H9 (cell line): ENCODE measurements around the gene WDR5B. TPM values are rescaled to one million over a fixed set of nuclear protein-coding genes. Genes with fewer than 3 reads are reported as not detected.

Experiments
- DNase-seq: peaks from one replicate; pipeline ENCODE4 v3.0.0-alpha.2; 2017
- H2AFZ ChIP-seq: one replicate; pipeline ENCODE4 v1.6.1; 2013; ENCODE audit warnings: mild to moderate bottlenecking, low read length, control low read depth, moderate library complexity
- H2AK5ac ChIP-seq: 2 replicates; pipeline ENCODE4 v1.6.1; 2013; ENCODE audit warnings: low read length, control low read depth, mixed read lengths; ENCODE audit not compliant: insufficient read length
- H2BK120ac ChIP-seq: one replicate; pipeline ENCODE4 v1.6.1; 2013; ENCODE audit warnings: low read depth, mild to moderate bottlenecking, low read length, control low read depth, inconsistent platforms; ENCODE audit not compliant: poor library complexity, severe bottlenecking
- H2BK12ac ChIP-seq: 2 replicates; pipeline ENCODE4 v1.6.1; 2013; ENCODE audit warnings: low read length, control low read depth, mixed read lengths, low read depth; ENCODE audit not compliant: insufficient read length
- H2BK15ac ChIP-seq: 2 replicates; pipeline ENCODE4 v1.6.1; 2013; ENCODE audit warnings: low read depth, low read length, control low read depth
- H2BK20ac ChIP-seq: one replicate; pipeline ENCODE4 v1.6.1; 2013; ENCODE audit warnings: low read depth, mild to moderate bottlenecking, low read length, control low read depth, inconsistent platforms; ENCODE audit not compliant: poor library complexity, severe bottlenecking
- H2BK5ac ChIP-seq: 2 replicates; pipeline ENCODE4 v1.6.1; 2013; ENCODE audit warnings: low read length, control low read depth, mixed read lengths; ENCODE audit not compliant: insufficient read length
- H3K14ac ChIP-seq: 2 replicates; pipeline ENCODE4 v1.6.1; 2013; ENCODE audit warnings: low read length, control low read depth; ENCODE audit not compliant: insufficient read depth
- H3K18ac ChIP-seq: 2 replicates; pipeline ENCODE4 v1.6.1; 2013; ENCODE audit warnings: low read depth, mild to moderate bottlenecking, mixed read lengths, low read length, control low read depth; ENCODE audit not compliant: insufficient read length
- H3K23ac ChIP-seq: 2 replicates; pipeline ENCODE4 v1.6.1; 2013; ENCODE audit warnings: low read length, control low read depth, mixed read lengths, low read depth; ENCODE audit not compliant: insufficient read length
- H3K23me2 ChIP-seq: 2 replicates; pipeline ENCODE4 v1.6.1; 2013; ENCODE audit warnings: low read depth, mild to moderate bottlenecking, mixed read lengths, low read length, control low read depth; ENCODE audit not compliant: insufficient read length, poor library complexity, severe bottlenecking
- H3K27ac ChIP-seq: 2 replicates; pipeline ENCODE4 v1.5.1; 2013; ENCODE audit warnings: low read length, control low read depth, mixed read lengths, low read depth; ENCODE audit not compliant: insufficient read length
- H3K27me3 ChIP-seq: 2 replicates; pipeline ENCODE4 v1.6.1; 2013; ENCODE audit warnings: low read length, control low read depth, inconsistent platforms; ENCODE audit not compliant: insufficient read depth
- H3K4ac ChIP-seq: 2 replicates; pipeline ENCODE4 v1.6.1; 2013; ENCODE audit warnings: low read depth, mild to moderate bottlenecking, control low read depth, inconsistent platforms, low read length, moderate library complexity
- H3K4me1 ChIP-seq: 2 replicates; pipeline ENCODE4 v1.6.1; 2013; ENCODE audit warnings: low read length, control low read depth, inconsistent platforms; ENCODE audit not compliant: insufficient read depth
- H3K4me2 ChIP-seq: 2 replicates; pipeline ENCODE4 v1.6.1; 2013; ENCODE audit warnings: low read length, control low read depth, mixed read lengths; ENCODE audit not compliant: insufficient read length, insufficient read depth
- H3K56ac ChIP-seq: 2 replicates; pipeline ENCODE4 v1.6.1; 2013; ENCODE audit warnings: low read depth, mild to moderate bottlenecking, mixed read lengths, low read length, control low read depth; ENCODE audit not compliant: insufficient read length
- H3K79me1 ChIP-seq: 2 replicates; pipeline ENCODE4 v1.6.1; 2013; ENCODE audit warnings: low read depth, mild to moderate bottlenecking, moderate library complexity, low read length, control low read depth, inconsistent platforms; ENCODE audit not compliant: insufficient read depth, poor library complexity, severe bottlenecking
- H3K79me2 ChIP-seq: 2 replicates; pipeline ENCODE4 v1.6.1; 2013; ENCODE audit warnings: low read length, control low read depth, inconsistent platforms; ENCODE audit not compliant: insufficient read depth
- H3K9ac ChIP-seq: 2 replicates; pipeline ENCODE4 v1.6.1; 2013; ENCODE audit warnings: low read length, control low read depth, mixed read lengths; ENCODE audit not compliant: insufficient read length; ENCODE audit errors: extremely low read depth
- H3K9me3 ChIP-seq: one replicate; pipeline ENCODE4 v1.6.1; 2013; ENCODE audit warnings: low read depth, low read length, inconsistent platforms; ENCODE audit not compliant: control insufficient read depth
- H3T11ph ChIP-seq: one replicate; pipeline ENCODE4 v1.6.1; 2013; ENCODE audit warnings: mild to moderate bottlenecking, low read length, control low read depth, inconsistent platforms
- H4K20me1 ChIP-seq: one replicate; pipeline ENCODE4 v1.6.1; 2013; ENCODE audit not compliant: control insufficient read depth, insufficient read length, insufficient read depth
- H4K5ac ChIP-seq: 2 replicates; pipeline ENCODE4 v1.6.1; 2013; ENCODE audit warnings: low read depth, mild to moderate bottlenecking, mixed read lengths, low read length, control low read depth; ENCODE audit not compliant: insufficient read length
- H4K8ac ChIP-seq: replicated peaks from 2 replicates; pipeline ENCODE4 v1.6.1; 2013; ENCODE audit warnings: low read length, control low read depth, mixed read lengths, low read depth; ENCODE audit not compliant: insufficient read length
- H4K91ac ChIP-seq: 2 replicates; pipeline ENCODE4 v1.6.1; 2013; ENCODE audit warnings: low read depth, mild to moderate bottlenecking, moderate library complexity, mixed read lengths, low read length, control low read depth; ENCODE audit not compliant: insufficient read length
- H3K27ac Mint-ChIP-seq, 3 experiments: 2 replicates in 2 of 3; 3 replicates in 1 of 3; pipeline ENCODE4 v1.8.0; 2020 to 2021; ENCODE audit warnings: mixed read lengths in 3 of 3, mild to moderate bottlenecking in 1 of 3, moderate library complexity in 1 of 3
- H3K27me3 Mint-ChIP-seq: 2 replicates; pipeline ENCODE4 v1.8.0; 2021; ENCODE audit warnings: low read depth, mild to moderate bottlenecking, moderate library complexity, mixed read lengths
- H3K36me3 Mint-ChIP-seq, 3 experiments: 2 replicates in 2 of 3; 3 replicates in 1 of 3; pipeline ENCODE4 v1.8.0; 2020 to 2021; ENCODE audit warnings: low read depth in 3 of 3, mixed read lengths in 3 of 3; ENCODE audit not compliant: insufficient read depth in 1 of 3
- H3K4me1 Mint-ChIP-seq, 2 experiments: 2 replicates each; pipeline ENCODE4 v1.8.0; 2020; ENCODE audit warnings: mixed read lengths in 2 of 2
- H3K4me3 Mint-ChIP-seq, 2 experiments: 2 replicates in 1 of 2; 3 replicates in 1 of 2; pipeline ENCODE4 v1.8.0; 2020 to 2021; ENCODE audit warnings: mild to moderate bottlenecking in 2 of 2, mixed read lengths in 2 of 2, moderate library complexity in 1 of 2
- H3K9me3 Mint-ChIP-seq, 2 experiments: 2 replicates in 1 of 2; 3 replicates in 1 of 2; pipeline ENCODE4 v1.8.0; 2020; ENCODE audit warnings: mild to moderate bottlenecking in 2 of 2, mixed read lengths in 2 of 2, moderate library complexity in 1 of 2
- WGBS: extraction: QIAGEN DNeasy Blood & Tissue Kit; methylation state at CpG from one replicate; pipeline ENCODE4 v1.1.7; 2013; ENCODE audit warnings: missing lambda C conversion rate, low lambda C conversion rate, mixed read lengths; ENCODE audit not compliant: insufficient read length; ENCODE audit errors: extremely low coverage; 5-methylcytosine and 5-hydroxymethylcytosine counted together
- total RNA-seq: library from RNA; stranded (reverse); gene quantifications from 2 replicates; pipeline ENCODE4 v1.2.1, GENCODE V29; 2021
- TF ChIP-seq, protein P1 (sequence below): fragments of 200-600 bp; sonication (generic); conservative IDR thresholded peaks from 3 replicates; pipeline ENCODE4 v1.8.0; 2021; ENCODE audit warnings: antibody characterized with exemption, mild to moderate bottlenecking

Gene WDR5B
- total RNA-seq, 1 experiment from 2014 or later, result 3.7 TPM

DNA sequence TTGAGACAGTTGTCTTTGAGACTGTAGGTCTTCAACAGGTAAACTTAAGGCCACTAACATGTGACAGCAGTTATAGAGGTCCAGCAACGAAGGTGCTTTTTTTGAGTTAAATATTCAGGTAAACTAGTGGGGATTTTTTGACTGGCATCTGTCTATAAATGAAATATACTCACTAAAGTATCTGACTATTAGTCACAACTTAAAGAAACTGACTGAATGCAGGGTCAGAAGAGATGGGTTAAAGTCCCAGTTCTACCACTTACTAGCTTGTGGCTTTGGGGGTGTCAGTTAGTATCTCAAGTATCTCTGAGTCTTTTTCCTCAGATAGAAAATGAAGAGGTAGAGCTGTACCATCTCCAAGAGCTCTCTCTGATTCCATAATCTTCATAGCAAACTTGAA lies 50.8 kb downstream of the WDR5B start:
- Histone ChIP-seq H2BK20ac (no peak overlapping the region), H2BK15ac (no peak overlapping the region), H3K9ac (no peak overlapping the region), H3K79me1 (no peaks in the 10 kb centered on the region), H3K18ac (no peak overlapping the region), H4K91ac (no peak overlapping the region), H2BK5ac (no peak overlapping the region), H3K9me3 (no peaks in the 10 kb centered on the region), H3K56ac (no peak overlapping the region), H4K8ac (no peak overlapping the region), H3T11ph (no peak overlapping the region), H3K4me2 (no peak overlapping the region), H3K23me2 (no peaks in the 10 kb centered on the region), H3K23ac (no peak overlapping the region), H3K27ac (no peak overlapping the region), H4K5ac (no peak overlapping the region), H3K4ac (no peak overlapping the region), H2BK12ac (no peak overlapping the region), H3K4me1 (no peaks in the 10 kb centered on the region), H3K27me3 (no peaks in the 10 kb centered on the region), H4K20me1 (no peaks in the 10 kb centered on the region), H2BK120ac (no peak overlapping the region), H3K79me2 (no peaks in the 10 kb centered on the region), H3K14ac (no peak overlapping the region), H2AFZ (no peak overlapping the region), H2AK5ac (no peak overlapping the region)
- Mint-ChIP-seq H3K4me1 (peaks cover 0 to 2% of the 10 kb centered on the region in 2 experiments; a peak in 1 of 4 replicates), H3K27ac (no peak overlapping the region), H3K4me3 (no peak overlapping the region), H3K27me3 (no peaks in the 10 kb centered on the region), H3K36me3 (peaks cover 13 to 64% (median 43%) of the 10 kb centered on the region in 3 experiments; a peak in 6 of 7 replicates), H3K9me3 (no peaks in the 10 kb centered on the region)
- WGBS, result no CpG with 5 or more reads among the region's 1 CpG
- DNase-seq, result no peak
- TF ChIP-seq, protein P1, sequence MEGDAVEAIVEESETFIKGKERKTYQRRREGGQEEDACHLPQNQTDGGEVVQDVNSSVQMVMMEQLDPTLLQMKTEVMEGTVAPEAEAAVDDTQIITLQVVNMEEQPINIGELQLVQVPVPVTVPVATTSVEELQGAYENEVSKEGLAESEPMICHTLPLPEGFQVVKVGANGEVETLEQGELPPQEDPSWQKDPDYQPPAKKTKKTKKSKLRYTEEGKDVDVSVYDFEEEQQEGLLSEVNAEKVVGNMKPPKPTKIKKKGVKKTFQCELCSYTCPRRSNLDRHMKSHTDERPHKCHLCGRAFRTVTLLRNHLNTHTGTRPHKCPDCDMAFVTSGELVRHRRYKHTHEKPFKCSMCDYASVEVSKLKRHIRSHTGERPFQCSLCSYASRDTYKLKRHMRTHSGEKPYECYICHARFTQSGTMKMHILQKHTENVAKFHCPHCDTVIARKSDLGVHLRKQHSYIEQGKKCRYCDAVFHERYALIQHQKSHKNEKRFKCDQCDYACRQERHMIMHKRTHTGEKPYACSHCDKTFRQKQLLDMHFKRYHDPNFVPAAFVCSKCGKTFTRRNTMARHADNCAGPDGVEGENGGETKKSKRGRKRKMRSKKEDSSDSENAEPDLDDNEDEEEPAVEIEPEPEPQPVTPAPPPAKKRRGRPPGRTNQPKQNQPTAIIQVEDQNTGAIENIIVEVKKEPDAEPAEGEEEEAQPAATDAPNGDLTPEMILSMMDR, result no peak
